PC-9 (cell line): ENCODE results near the gene SPATA46. TPM values are rescaled to one million over a fixed set of nuclear protein-coding genes. Genes with fewer than 3 reads are reported as not detected.

ENCODE experiments used
- BruUV-seq: library from RNA; stranded (reverse); fragments of 400-500 nt; replicated peaks from 2 replicates; lab custom pipeline; 2021; lab: Mats Ljungman, UMichigan
- CTCF ChIA-PET: fragments of 300-600 bp; sonication (Branson Sonifier 250); formaldehyde crosslinking; loops from one replicate; lab custom pipeline; 2022; ENCODE audit warnings: antibody characterized with exemption; lab: Charles Lee
- POLR2A ChIA-PET: fragments of 300-600 bp; sonication (Branson Sonifier 250); formaldehyde crosslinking; loops from one replicate; lab custom pipeline; 2022; ENCODE audit warnings: antibody characterized with exemption; ENCODE audit not compliant: unreplicated experiment; lab: Charles Lee
- DNase-seq, 2 experiments: peaks; one replicate each; pipeline versions ENCODE4 v3.0.0 to v3.0.0-alpha.2; 2015 to 2022; ENCODE audit warnings: mixed read lengths in 1 of 2
- H2AFZ ChIP-seq: fragments of 200-600 bp; sonication (generic); 2 replicates; pipeline ENCODE4 v1.8.1; 2017; ENCODE audit warnings: antibody characterized with exemption
- H3F3A ChIP-seq: fragments of 200-600 bp; sonication (generic); 2 replicates; pipeline ENCODE4 v1.8.1; 2017; ENCODE audit warnings: antibody characterized with exemption, mild to moderate bottlenecking, low read depth; ENCODE audit not compliant: insufficient read depth
- H3K27ac ChIP-seq: fragments of 200-600 bp; sonication (generic); 2 replicates; pipeline ENCODE4 v1.6.1; 2016; ENCODE audit warnings: mixed run types
- H3K27me3 ChIP-seq: fragments of 200-600 bp; sonication (generic); 2 replicates; pipeline ENCODE4 v1.6.1; 2016; ENCODE audit warnings: low read depth, mixed run types; ENCODE audit not compliant: insufficient read depth
- H3K36me3 ChIP-seq: fragments of 200-600 bp; sonication (generic); 2 replicates; pipeline ENCODE4 v1.6.1; 2016; ENCODE audit warnings: low read depth, mixed run types
- H3K4me1 ChIP-seq: fragments of 200-600 bp; sonication (generic); replicated peaks from 2 replicates; pipeline ENCODE4 v1.6.1; 2016; ENCODE audit warnings: mixed run types; ENCODE audit not compliant: insufficient read depth
- H3K4me2 ChIP-seq: fragments of 200-600 bp; sonication (generic); 2 replicates; pipeline ENCODE4 v1.6.1; 2017; ENCODE audit warnings: mixed run types
- H3K4me3 ChIP-seq: fragments of 200-600 bp; sonication (generic); 2 replicates; pipeline ENCODE4 v1.6.1; 2016; ENCODE audit warnings: mixed run types
- H3K79me2 ChIP-seq: fragments of 200-600 bp; sonication (generic); 2 replicates; pipeline ENCODE4 v1.6.1; 2017; ENCODE audit warnings: low read depth, mixed run types
- H3K9me2 ChIP-seq: fragments of 200-600 bp; sonication (generic); 2 replicates; pipeline ENCODE4 v1.8.1; 2017; ENCODE audit warnings: mild to moderate bottlenecking; ENCODE audit not compliant: insufficient read depth
- H3K9me3 ChIP-seq: fragments of 200-600 bp; sonication (generic); 2 replicates; pipeline ENCODE4 v1.8.1; 2016; ENCODE audit warnings: low read depth; ENCODE audit not compliant: insufficient read depth
- H4K20me1 ChIP-seq: fragments of 200-600 bp; sonication (generic); 2 replicates; pipeline ENCODE4 v1.8.1; 2017; ENCODE audit not compliant: insufficient read depth
- CTCF ChIP-seq: fragments of 200-600 bp; sonication (generic); conservative IDR thresholded peaks from 2 replicates; pipeline ENCODE4 v1.6.1; 2017; ENCODE audit warnings: mixed run types, antibody characterized with exemption, mild to moderate bottlenecking, moderate library complexity
- EZH2 ChIP-seq: fragments of 200-600 bp; sonication (generic); IDR thresholded peaks from 2 replicates; pipeline ENCODE4 v1.8.0; 2017; ENCODE audit warnings: antibody characterized with exemption, low read depth
- intact Hi-C: fragments of 100-400 bp; cut with micrococcal nuclease; formaldehyde crosslinking; loops from one replicate; pipeline ENCODE4 v1.10.0; 2022; ENCODE audit not compliant: unreplicated experiment
- total RNA-seq: library from RNA; stranded (reverse); gene quantifications from 2 replicates; pipeline ENCODE4 v1.2.3, GENCODE V29; 2021

The SPATA46 gene
- total RNA-seq, 1 experiment from 2014 or later = not detected

GRCh38 chr1:162359523-162360236 is 17.0 kb downstream of the SPATA46 start:
- no peak overlapping the region for H2AFZ ChIP-seq
- no peaks in the 10 kb centered on the region for H3F3A ChIP-seq
- BruUV-seq = no TSS peak
- ChIA-PET CTCF (interaction anchor here (0.9 kb wide), 1 partner anchor 32 kb away, joined by 6 read pairs; no protein-coding TSS in a partner anchor), POLR2A (no interaction called here)
- no peaks in the 10 kb centered on the region for H3K9me2 ChIP-seq
- DNase-seq = no peak
- no peaks in the 10 kb centered on the region for H3K27me3 ChIP-seq
- no peaks in the 10 kb centered on the region for H3K9me3 ChIP-seq
- peaks cover 11% of the 10 kb centered on the region; the same call in 1 of the 2 replicates for H3K36me3 ChIP-seq
- no peaks in the 10 kb centered on the region for H3K4me1 ChIP-seq
- no peak overlapping the region for H3K27ac ChIP-seq
- H4K20me1 ChIP-seq = no peaks in the 10 kb centered on the region
- no peak overlapping the region for H3K4me2 ChIP-seq
- intact Hi-C loops = loop anchor here (5.0 kb wide), 1 partner anchor 138 kb away; the partner anchor contains the start of gene UHMK1
- no peak overlapping the region for H3K4me3 ChIP-seq
- no peaks in the 10 kb centered on the region for H3K79me2 ChIP-seq
- TF ChIP-seq CTCF = no peak
- no peak for TF ChIP-seq EZH2

GRCh38 chr1:162358928-162359327 is 17.7 kb downstream of the SPATA46 start:
- intact Hi-C loops = loop anchor here (5.0 kb wide), 1 partner anchor 138 kb away; the partner anchor contains the start of gene UHMK1
- Histone ChIP-seq H3K4me1 (no peaks in the 10 kb centered on the region), H2AFZ (no peak overlapping the region), H3K9me2 (no peaks in the 10 kb centered on the region), H3K4me3 (no peak overlapping the region), H3K9me3 (no peaks in the 10 kb centered on the region), H3K36me3 (peaks cover 11% of the 10 kb centered on the region; the same call in 1 of the 2 replicates), H3F3A (no peaks in the 10 kb centered on the region), H3K79me2 (no peaks in the 10 kb centered on the region), H4K20me1 (no peaks in the 10 kb centered on the region), H3K27ac (no peak overlapping the region), H3K4me2 (no peak overlapping the region), H3K27me3 (no peaks in the 10 kb centered on the region)
- no peak for DNase-seq
- no TSS peak for BruUV-seq
- TF ChIP-seq EZH2 (no peak), CTCF (no peak)
- ChIA-PET CTCF (interaction anchor here (0.9 kb wide), 1 partner anchor 33 kb away, joined by 6 read pairs; no protein-coding TSS in a partner anchor), POLR2A (no interaction called here)

- no peaks in the 10 kb centered on the region for H3K27me3 ChIP-seq
- no peak for DNase-seq
- ChIA-PET POLR2A (interaction anchor here (0.6 to 0.7 kb wide), 2 partner anchors 67 to 616 kb away, joined by 4 to 10 read pairs; no protein-coding TSS in a partner anchor), CTCF (interaction anchor here (0.5 to 1.3 kb wide), 6 partner anchors 8 to 565 kb away, joined by 3 to 12 read pairs (median 3); partner anchors contain the start of gene C1orf226)
- no peaks in the 10 kb centered on the region for H3F3A ChIP-seq
- no TSS peak for BruUV-seq
- no peak overlapping the region for H3K4me3 ChIP-seq
- no peak overlapping the region for H2AFZ ChIP-seq
- H3K36me3 ChIP-seq = peaks cover 11% of the 10 kb centered on the region; the same call in 1 of the 2 replicates
- intact Hi-C loops = loop anchor here (1.0 to 5.0 kb wide), 2 partner anchors 35 to 140 kb away; partner anchors contain the start of gene UHMK1
- no peak overlapping the region for H3K4me2 ChIP-seq
- TF ChIP-seq CTCF (peak; percentile 67), EZH2 (no peak)
- H3K79me2 ChIP-seq = no peaks in the 10 kb centered on the region
- no peaks in the 10 kb centered on the region for H3K9me3 ChIP-seq
- H4K20me1 ChIP-seq = no peaks in the 10 kb centered on the region
- no peak overlapping the region for H3K27ac ChIP-seq
- H3K4me1 ChIP-seq = no peaks in the 10 kb centered on the region
- H3K9me2 ChIP-seq = no peaks in the 10 kb centered on the region
Observed at GRCh38 chr1:162357681-162358266, 18.9 kb downstream of the SPATA46 start.
